Stimulated activated CD8-positive, alpha-beta memory T cell treated with anti-CD3 and anti-CD28 coated beads, Interleukin-15, amount 100 ng/mL, for 24 hours (primary cell): ENCODE data around the gene TBXAS1.
"Not testable (repeated sequence)": the region's sequence is repeated elsewhere in the genome, so short reads cannot be mapped to it uniquely, and the experiment has no call there.

ENCODE experiments used
- DNase-seq: peaks from one replicate; pipeline ENCODE4 v3.0.0-alpha.2; 2020; ENCODE audit warnings: low read depth

The TBXAS1 gene

DNA sequence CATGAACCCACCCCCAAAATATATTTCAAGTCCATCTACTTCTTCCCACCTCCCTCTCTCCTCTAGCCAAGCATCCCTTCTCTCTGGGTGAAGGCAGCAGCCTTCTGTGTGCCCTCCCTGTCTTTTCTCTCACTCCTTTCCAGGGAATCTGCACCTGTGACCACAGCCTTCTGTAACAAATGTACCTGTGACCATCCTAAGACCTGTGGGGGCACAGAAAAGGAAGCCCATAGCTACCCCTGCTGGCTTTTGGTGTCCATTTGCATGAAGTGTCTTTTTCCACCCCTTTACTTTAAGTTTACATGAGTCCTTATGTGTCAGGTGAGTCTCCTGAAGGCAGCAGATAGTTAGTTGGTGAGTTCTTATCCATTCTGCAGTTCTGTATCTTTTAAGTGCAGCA is 2.0 kb upstream of the TBXAS1 start:
- DNase-seq: no peak

DNA sequence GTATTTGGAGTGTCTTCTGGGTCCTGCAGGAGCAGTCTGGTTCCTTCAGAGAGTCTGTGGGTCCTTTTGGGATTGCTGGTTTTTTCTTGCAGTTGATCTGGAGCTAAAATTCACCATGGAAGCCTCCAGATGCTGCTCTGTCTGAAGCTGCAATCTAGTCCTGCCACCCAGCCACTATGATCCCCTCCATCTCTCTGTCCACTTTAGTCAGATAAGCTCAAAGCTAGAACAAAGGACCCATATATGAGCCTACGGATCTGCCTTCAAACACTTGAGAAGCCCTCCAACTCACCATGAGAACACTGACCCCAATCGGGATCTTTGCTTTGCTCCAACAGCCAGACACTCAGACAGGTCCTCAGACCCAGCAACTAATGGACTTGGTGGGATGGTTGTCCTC is 618 bp upstream of the TBXAS1 start:
- no peak for DNase-seq

DNA sequence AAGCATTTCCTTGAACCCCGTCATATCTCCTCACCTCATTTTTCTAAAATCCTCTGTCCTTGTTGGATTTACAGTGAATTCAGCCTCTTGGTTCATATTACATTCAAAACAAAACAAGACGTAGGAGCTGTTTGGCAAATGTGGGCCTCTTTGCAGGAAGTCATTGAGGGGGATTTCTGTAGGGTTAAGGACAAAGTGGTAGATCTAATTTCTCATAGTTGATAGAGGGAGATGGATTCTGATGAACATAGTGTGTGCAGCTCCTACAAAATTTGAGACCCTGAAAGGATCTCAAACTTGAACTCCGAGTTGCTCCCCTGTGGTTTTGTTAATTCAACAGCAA is 682 bp downstream of the TBXAS1 start:
- no peak for DNase-seq

DNA sequence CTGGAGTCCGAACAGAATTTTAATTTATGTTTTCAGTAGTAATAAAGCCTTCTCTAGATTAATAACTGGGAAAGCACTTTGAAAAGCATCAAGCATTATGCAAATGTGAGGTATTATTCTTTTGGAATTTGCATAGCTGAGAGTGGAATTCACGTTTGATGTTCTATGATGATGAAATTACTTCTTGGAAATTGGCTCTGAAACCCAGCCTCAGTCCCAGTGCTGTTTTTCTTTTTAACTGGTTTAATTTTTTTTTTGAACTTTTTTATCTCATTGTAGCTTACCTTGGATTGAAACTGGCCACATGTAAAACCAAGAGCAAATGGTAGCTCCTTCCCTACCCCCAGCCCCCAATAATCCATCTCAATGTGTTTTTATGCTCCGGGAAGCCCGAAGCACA is 1.2 kb downstream of the TBXAS1 start:
- DNase-seq: no peak

DNA sequence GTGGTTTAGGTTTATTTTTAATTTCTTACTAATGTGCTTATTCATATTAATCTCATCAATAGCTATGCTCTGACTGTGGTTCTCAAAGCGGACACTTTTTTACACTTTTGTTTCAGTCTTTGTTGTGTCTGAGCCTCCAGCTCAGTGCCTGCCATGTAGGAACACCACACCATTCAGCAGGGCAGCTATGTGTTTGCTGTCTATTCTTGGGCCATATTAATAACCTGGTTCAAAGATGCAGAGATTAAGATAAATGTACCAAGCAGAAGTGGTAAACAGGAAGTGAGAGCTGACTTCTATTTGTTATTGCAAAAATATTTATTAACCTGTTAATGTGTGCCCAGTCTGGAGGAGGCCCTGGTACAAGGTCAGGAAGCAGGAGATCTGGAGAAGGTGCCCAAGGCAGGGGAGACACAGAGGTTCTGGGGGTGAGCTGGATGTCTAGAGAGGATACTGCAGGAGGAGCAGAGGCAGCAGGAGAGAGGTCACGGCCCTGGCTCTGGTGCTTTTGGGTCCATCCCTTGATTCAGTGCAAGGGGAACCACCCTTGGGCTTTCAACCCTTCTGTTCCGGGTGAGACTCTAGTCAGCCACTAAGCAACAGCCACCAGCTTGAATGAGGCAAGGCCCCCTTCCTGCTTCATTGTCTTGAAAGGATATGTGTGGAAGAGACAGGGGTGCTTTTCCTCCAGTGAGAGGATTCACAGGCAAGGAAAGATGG is 1.9 kb downstream of the TBXAS1 start:
- no peak for DNase-seq

DNA sequence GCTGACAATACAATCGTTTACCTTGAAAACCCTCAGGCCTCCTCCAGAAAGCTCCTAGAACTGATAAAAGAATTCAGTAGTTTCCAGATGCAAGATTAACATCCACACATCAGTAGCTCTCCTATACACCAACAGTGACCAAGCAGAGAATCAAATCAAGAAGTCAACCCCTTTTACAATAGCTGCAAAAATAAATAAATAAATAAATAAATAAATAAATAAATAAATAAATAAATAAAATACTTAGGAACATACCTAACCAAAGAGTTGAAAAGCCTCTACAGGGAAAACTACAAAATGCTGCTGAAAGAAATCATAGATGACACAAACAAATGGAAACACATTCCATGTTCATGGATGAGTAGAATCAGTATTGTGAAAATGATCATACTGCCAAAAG is 6.8 kb downstream of the TBXAS1 start:
- not testable (repeated sequence) for DNase-seq

DNA sequence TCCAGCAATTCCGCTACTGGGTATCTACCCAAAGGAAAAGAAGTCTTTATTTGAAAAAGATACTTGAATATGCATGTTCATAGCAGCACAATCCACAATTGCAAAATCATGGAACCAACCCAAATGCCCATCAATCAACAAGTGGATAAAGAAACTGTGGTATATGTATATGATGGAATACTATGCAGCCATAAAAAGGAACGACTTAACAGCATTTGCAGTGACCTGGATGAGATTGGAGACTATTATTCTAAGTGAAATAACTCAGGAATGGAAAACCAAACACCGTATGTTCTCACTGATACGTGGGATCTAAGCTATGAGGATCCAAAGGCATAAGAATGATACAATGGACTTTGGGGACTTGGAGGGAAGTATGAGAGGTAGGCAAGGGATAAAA is 8.2 kb downstream of the TBXAS1 start:
- not testable (repeated sequence) for DNase-seq

DNA sequence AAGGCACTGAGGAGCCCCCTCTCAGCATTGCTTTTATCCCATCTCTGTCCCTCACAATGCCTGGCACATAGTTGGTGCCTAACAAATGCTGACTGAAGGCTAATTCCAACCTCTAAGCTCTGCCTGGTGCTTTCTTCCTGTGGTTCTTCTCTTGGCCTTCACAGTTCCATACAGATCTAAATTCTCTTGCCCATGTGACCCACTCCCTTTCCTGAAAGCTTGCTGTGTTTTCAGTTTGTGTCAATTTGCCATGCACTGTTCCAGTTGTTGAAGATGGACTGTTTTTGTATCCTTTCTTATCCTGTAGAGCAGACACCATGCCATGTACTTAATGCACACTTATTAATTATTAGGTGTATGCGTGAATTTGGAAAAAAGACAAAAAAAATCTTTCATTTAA is 9.2 kb downstream of the TBXAS1 start:
- DNase-seq: no peak

DNA sequence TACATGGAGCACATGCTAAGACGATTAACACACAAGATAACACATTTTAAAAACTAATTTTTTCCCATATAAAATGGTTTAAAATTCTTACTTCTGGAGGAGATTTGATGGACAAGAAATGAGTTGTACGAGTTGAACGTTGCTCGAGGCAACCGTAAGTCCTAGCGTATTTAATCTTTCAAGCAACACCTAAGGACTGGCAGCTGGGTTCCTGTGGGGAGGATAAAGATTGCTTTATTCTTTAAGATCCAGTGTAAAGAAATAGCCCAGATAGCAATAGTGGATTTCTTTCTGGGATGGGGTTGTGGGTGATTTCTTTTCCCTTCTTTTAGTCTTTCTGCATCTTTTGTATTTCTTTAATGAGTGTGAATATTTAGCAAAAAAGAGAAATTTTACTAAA is 9.8 kb downstream of the TBXAS1 start:
- no peak for DNase-seq

DNA sequence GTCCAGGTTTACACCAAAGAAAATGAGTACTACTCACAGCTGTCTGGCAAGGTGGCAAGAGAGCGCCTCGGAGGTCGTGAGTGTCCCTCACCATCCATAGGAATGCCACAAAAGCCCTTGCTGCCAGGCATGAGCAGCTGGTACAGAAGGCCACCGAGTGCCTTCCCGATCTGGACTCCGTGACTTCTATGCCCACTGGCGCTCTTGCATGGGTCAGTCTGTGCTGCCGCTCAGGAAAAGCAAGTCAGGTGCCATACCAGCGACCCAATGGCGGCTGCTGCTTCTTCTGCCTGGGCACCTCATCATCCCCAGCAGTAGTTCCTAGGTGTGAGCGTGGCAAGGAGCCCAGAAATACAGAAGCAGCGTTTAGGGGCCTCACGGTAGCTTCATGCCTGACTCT is 11.7 kb downstream of the TBXAS1 start:
- DNase-seq: no peak

DNA sequence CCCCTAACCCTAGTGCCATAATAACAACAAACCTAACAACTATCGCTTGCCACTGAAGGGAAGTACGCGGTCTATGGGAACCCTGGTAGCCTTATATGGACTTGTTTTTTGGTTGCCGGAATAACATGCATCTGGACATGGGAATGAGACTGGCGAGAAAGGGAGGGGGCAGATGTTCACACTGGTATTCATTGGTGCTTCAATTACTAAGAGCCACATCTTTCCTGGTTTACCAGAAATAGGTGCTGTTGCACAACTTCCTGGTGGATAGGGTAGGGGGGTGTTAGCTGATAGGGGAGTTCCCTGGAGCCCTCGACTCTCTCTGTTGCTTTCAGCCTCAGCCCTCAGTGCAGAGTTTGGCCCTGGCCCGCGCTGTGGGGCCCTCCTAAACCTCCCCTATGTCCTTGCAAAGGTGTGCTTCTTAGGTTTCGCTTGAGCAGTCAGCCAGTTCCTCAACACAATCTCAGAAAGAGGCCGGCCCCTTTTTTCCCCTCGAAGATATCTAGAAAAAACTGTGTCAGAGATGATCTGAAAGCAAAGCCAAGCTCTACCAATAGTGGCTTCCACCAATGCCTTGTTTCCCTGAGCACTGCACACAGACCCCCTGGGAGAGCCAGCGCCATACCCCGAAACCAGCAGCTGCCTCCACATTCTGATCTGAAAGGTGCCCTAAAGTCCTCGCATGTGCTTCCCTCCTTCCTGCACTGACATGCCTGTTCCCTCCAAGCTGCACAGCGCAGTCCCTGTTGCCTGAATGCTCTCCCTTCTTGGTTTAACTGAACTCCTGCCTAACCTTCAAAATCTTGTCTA is 13.5 kb downstream of the TBXAS1 start:
- DNase-seq: no peak

DNA sequence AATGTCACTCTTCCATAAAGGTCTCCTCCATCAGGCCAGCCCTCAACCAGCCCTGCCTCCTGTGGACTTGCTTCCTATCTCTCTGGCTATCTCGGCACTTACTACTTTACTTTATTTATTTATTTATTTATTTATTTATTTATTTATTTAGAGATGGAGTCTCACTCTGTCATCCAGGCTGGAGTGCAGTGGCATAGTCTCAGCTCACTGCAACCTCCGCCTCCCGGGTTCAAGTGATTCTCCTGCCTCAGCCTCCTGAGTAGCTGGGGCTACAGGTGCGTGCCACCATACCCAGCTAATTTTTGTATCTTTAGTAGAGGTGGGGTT is 14.1 kb downstream of the TBXAS1 start:
- not testable (repeated sequence) for DNase-seq

DNA sequence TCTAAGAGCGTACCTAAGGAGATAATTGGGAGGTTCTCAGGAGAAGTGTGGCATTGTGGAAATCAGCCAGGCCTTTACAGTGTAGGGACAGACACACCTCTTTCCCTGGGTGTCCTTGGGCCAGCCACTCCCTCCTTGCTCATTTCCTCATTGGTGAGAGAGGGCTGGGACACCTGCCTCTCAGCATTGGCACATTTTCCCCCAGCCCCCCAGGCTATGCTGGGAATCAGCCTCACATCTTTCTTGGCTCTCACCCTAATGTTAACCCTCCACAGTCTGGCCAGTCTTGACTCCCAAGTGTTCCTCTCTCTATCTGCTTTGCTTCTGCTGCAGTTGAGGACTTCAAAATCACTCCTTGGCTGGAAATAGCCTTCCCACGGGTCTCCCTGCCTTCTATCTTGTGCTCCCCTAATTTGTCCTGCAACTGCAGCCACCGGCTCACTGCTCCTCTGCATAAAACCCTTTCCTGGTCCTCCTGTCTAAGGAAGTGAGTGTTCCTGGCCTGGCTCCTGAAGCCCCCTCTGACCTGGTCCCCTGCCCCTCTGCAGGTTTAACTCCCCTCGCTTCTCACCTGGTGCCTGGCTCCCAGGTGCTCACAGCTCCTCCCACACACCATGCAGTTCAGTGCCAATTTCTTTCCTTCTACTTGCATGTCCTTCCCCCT is 15.8 kb downstream of the TBXAS1 start:
- no peak for DNase-seq

DNA sequence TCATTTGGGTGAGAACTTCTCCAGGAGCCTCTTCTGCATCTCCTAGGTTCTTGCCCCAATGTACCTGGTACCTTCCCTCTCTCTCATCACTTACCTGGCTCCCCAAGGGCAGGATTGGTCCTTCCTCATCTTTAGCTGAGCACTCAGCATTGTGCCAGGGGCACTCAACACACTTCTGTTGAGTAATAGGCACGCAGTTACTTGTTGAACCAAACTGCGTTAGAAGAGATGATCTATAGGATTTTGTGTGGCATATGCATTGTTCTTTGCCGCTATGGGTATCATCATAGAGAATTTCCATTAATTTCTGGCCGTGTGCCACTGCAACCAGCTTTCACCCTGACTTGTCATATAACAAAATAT is 16.4 kb downstream of the TBXAS1 start:
- no peak for DNase-seq

DNA sequence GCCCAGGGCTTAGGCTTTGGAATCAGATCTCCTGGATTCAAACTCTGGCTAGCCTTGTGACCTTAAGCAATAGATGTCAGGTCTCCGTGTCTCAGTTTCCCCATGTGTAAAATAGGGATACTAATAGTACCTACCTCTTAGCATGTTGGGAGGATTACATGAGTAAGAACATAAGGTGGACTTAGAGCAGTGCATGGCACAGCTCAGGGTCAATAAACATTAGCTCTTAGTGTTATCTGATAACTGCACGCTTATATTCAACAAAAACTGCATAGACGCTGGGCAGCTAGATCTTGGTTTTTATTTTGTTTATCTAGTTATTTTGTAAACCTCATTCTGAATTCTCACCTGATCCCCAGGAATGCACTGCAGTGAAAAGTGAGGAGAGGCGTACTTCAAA is 17.2 kb downstream of the TBXAS1 start:
- DNase-seq: no peak

DNA sequence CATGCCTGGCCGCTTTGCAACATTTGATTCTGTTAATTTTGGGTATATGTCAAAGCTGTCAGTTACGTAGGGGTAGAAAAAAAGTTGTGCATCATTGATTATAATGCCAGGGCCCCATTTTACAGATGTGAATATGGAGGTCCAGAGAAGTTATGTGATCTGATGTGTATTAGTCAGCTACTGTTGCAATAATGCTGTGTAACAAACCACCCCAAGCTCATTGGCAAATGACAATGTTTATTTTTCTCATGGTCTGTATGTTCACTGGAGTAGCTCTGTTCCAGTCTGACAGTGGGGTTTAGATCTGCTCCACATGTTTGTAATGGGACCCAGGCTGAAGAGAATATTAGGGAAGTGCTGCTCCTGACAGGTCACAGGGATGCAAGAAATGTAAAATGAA is 19.2 kb downstream of the TBXAS1 start:
- no peak for DNase-seq

DNA sequence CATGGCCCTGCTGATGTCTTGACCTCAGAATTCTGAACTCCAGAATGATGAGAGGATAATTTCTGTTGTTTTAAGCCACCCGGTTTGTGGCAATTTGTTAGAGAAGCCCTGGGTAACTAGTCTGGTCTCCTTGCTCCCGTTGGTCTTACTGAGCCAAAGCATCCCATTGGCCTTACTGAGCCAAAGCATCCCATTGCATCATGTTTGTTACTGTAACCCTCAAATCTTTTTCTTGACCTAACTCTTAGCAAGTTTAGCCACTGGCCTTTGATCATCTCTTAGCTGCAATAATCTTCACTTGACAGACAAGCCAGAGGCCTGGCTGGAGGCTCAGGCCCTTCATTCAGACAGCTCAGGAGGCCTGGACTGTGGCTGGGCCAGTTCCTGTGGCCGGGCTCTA is 21.8 kb downstream of the TBXAS1 start:
- DNase-seq: no peak

DNA sequence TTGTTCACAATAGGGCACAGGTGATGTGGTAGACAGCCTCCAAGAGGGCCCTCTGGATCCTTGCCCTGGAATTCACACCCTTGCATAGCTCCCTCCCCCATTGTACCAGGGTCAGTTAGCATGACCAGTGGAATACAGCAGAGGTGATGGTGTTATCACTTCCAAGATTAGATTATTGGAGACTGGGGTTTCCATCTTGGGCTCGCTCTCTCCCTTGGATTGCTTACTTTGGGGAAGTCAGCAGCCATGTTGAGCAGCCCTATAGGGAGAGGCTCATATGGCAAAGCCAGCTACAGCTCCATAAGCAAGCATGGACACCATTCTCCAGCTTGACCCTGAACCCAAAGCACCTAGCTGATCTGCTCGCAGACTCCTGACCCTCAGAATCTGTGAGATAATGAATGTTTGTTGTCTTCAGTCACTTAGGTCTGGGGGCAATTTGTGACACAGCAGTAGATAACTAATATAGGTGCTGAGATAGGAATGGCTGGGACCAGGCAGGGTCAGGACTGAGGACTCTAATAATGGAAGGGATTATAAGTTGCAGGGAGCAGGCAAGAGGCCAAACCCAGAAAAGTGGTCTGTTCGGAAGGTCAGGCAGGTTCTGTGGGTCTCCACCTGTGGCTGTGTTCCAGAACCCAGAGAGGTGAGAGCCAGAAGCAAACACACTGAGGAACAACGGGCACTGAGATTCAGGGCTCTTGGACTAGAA is 22.9 kb downstream of the TBXAS1 start:
- no peak for DNase-seq

DNA sequence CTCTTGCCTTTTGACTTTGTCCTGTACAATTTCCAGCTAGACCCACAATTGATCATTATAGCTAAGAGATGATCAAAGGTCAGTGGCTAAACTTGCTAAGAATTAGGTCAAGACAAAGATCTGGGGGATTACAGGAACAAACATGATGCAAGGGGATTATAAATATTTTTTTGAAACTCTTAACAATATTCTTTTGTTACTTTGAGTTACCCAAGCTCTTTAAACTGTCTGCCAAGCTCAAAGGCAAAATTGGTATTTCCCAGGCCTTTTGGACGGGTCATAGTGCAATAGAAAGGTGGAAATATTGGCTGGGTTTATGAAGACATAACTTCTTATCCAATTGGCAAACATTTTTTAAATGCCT is 23.4 kb downstream of the TBXAS1 start:
- no peak for DNase-seq

DNA sequence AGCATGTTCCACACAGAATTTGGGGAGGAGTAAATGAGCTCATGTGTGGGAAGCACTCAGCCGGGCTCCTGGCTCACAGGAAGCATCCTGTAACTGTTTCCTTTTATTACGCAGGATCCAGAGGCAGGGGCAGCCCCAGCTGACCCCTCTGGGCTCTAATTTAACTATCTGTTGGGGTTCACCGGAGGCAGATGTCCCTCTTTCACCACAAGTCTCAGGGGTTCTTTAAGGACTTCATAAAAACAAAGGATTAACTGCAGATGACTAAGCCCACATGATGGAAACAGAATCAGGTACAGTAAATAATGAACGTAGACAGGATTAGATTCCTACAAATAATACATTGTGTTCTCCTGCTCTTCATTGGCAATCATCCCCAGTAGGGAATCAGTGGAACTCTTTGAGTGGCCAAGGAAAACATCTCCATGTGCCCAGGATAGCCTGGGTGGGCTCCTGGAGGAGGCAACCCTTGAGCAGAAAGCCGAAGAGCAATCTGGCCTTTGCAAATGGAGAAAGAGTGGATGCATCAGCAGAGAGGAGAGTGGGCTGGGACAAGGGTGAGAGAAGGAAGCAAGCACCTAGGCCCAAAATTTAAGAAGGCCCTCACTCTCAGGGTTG is 24.6 kb downstream of the TBXAS1 start:
- no peak for DNase-seq

DNA sequence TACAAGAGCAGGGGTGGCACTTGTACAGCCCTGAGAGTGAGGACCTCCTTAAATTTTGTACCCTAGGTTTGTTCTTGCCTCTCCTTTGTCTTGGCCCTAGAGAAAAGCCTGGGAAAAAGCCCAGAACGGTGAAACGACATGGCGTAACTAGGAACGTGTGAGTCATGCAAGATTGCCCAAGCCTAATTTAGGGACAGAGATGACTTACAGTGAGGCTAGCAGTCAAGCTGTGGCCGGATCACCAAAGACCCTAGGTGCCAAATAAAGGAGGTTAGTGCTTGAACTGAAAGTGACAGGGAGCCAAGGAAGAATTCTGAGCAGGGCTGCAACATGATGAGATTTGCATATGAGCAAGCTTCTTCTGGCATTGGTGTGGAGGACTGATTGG is 25.1 kb downstream of the TBXAS1 start:
- no peak for DNase-seq

DNA sequence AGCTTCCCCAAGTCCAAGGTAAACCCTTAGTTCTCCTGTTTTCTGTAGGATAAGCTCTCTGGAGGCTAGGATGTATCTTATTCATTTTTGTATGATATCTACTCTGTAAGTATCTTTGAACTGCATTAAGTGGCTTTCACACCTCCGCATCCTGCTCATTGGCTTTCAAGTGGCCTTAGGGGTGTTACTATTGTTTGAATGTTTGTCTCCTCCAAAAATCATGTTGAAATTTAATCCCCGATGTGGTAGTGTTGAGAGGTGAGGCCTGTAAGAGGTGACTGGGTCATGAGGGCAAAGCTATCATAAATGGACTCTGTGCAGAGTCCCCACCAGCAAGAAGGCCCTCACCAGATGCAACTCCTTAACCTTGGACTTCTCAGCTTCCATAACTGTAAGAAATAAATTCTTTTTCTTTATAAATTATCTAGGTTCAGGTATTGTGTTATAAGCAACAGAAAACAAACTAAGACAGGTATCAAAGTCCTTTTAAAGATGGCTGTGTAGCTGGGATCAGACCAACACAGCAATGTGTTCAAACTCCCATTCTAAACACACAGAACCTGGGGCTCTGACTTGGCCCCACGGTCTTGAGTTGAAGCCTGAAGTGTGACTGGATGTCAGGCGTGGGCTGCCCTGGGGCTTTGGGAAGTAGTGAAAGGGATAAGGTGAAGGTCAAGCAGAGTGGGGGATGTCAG is 25.9 kb downstream of the TBXAS1 start:
- DNase-seq: no peak
